Fibroblast of skin of back (primary cell): ENCODE data around the gene MORN3. TPM values are rescaled to one million over a fixed set of nuclear protein-coding genes. Genes with fewer than 3 reads are reported as not detected.
"Not testable (repeated sequence)": the region's sequence is repeated elsewhere in the genome, so short reads cannot be mapped to it uniquely, and the experiment has no call there.

Experiments used
- DNase-seq: peaks from one replicate; pipeline ENCODE4 v3.0.0-alpha.2; 2013
- polyA plus RNA-seq, 2 experiments: library from polyadenylated mRNA; unstranded; fragments of 120-200 nt; gene quantifications; one replicate each; pipeline ENCODE4 v1.2.1, GENCODE V29; 2013; ENCODE audit not compliant: insufficient read length in 2 of 2

MORN3 gene, protein sequence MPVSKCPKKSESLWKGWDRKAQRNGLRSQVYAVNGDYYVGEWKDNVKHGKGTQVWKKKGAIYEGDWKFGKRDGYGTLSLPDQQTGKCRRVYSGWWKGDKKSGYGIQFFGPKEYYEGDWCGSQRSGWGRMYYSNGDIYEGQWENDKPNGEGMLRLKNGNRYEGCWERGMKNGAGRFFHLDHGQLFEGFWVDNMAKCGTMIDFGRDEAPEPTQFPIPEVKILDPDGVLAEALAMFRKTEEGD
- 0.32 TPM for polyA plus RNA-seq (2013, experiment 1 of 2; ENCODE audit: insufficient read length)
- polyA plus RNA-seq (2013, experiment 2 of 2; ENCODE audit: insufficient read length): 0.19 TPM

GRCh38 chr12:121669521-121669900 lies at the start of gene MORN3:
Gene MORN3 (minus strand): TSS chr12:121669654. CDS start chr12:121669483, 171 bp downstream.
- DNase-seq: no peak

GRCh38 chr12:121718653-121719239 lies 49.3 kb upstream of the MORN3 start:
- DNase-seq: no peak

DNA sequence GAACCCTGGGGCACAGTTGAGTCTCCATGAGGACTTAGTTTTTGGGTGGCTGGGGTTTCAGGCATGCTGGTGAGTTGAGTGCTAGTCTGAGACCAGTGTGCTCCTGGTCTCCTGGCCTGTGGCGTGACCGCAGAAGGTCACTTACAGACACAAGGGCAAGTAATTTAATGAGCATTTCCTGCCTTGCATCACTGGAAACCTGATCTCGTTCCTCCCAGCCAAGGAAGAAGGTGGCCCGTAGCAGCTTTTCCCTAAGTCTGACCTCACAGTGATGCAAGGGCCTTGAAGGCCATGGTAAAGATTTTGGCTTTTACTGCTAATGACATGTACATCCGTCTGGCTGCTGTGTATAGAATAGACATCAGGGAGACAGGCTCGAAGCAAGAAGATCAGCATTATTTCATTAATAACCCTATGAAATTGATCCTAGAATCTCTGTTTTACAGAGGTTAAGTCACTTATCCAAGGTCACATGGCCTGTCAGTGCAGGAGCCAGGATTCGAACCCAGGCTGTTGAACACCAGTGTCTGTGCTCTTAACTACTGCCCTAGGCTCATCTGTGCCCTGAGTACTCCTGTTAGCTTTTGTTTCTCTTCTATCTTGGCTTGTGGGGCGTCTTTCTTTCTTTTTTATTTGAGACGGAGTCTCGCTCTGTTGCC lies 47.7 kb upstream of the MORN3 start:
- DNase-seq: peak; percentile 72

DNA sequence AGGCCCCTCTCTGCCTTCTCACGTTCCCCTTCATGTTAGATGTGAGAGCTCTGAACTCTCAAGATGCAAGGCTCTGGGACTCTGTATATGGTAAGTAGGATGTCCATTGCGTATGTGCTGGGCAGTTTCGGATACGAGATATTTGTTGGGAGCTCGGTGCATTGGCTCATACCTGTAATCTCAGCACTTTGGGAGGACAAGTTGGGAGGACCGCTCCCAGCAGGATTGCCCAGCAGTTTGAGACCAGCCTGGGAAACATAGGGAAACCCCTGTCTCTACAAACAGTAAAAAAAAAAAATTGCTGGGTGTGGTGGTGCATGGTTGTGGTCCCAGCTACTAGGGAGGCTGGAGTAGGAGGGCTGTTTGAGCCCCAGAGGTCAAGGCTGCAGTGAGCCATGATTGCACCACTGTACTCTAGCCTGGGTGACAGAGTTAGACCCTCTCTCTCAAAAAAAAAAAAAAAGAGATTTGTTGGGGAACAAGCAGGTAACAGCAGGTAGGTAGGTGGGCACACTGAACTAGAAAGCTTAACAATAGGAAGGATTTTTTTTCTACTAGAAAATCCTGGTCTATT lies 46.5 kb upstream of the MORN3 start:
- DNase-seq: no peak

DNA sequence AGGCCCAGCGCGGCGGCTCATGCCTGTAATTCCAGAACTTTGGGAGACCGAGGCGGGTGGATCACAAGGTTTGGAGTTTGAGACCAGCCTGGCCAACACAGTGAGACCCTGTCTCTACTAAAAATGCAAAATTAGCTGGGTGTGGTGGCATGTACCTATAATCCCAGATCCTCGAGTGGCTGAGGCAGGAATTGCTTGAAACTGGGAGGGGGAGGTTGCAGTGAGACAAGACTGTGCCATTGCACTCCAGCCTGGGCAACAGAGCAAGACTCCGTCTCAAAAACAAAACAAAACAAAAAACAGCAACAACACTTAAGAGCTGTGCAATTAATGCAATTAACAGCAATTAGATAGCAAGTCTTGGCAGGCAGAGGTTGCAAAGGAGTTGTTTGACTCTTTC lies 45.6 kb upstream of the MORN3 start:
- DNase-seq: not testable (repeated sequence)

DNA sequence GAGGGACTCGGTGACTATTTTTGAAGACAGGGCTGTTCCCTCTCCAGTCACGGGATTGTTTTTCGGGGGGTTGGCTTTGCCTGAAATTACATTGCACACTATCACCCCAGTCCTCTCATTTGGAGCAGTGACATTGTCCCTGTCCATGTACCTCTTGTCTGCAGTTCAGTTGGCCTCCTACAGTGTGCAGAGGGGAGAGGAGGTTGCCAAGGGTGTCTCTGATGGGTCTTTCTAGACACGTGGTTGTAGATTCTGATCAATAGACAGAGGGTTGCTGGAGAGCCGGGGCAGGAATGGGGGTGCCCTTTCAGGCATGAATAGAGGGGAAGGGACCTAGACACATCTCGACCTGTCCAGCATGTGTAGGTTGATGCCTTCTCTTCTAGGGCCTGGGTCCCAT lies 44.3 kb upstream of the MORN3 start:
- no peak for DNase-seq

- DNase-seq: no peak
Measured at GRCh38 chr12:121713257-121713777, 43.9 kb upstream of the MORN3 start.

DNA sequence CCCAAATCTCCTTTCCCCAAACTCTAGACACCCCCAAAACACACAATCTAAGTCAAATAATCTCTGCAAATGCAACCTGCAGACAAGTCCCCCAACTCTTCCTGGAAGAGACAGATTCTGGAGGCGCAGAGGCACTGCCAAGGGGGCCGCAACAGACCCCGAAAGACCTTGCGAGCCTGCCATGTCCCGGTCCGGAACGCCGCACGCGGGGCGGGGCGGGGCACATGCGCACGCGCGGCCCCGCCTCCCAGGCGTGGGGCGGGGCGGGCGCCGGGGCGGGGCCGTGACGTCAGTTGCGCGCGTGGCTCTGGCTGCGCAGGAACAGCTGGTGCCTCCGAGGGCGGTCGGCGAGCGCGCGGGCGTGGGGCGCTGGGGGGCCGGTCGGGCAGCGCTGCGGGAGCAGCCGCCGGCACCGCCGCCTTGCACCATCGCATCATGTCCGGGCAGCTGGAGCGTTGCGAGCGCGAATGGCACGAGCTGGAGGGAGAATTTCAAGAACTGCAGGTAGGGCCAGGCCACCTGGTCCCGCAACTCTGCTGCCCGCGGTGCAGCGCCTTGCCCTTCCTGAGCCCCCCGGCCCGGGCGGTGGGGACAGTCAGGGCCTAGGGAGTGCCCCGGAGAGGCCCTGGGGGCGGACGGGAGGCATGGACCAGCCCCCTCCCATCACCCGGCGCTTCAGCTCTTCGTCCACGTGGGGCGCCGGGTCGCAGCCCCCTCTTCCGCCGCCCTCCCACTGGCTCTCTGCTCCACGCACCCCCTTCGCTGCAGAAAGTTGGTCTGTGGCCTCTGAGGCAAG lies 43.2 kb upstream of the MORN3 start, which contains the start of gene TMEM120B:
TSS of gene TMEM120B (plus strand) at position 292 of the 796 bp plus-strand sequence. CDS start at position 436, 144 bp downstream.
- peak; percentile 72 for DNase-seq

DNA sequence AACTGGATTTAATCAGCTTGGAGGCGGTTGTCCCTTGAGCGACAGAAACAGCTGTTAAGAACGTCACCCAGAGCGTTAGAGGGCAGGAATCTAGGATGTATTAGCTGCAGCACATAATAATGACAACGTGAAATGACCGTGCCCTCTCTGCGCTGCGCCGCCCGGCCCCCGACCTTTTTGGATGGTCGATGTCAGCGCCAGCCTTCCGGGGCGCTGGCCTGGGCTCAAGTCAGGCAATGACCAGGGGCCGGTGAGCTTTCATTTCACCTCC lies 42.7 kb upstream of the MORN3 start:
- DNase-seq: peak; percentile 38

DNA sequence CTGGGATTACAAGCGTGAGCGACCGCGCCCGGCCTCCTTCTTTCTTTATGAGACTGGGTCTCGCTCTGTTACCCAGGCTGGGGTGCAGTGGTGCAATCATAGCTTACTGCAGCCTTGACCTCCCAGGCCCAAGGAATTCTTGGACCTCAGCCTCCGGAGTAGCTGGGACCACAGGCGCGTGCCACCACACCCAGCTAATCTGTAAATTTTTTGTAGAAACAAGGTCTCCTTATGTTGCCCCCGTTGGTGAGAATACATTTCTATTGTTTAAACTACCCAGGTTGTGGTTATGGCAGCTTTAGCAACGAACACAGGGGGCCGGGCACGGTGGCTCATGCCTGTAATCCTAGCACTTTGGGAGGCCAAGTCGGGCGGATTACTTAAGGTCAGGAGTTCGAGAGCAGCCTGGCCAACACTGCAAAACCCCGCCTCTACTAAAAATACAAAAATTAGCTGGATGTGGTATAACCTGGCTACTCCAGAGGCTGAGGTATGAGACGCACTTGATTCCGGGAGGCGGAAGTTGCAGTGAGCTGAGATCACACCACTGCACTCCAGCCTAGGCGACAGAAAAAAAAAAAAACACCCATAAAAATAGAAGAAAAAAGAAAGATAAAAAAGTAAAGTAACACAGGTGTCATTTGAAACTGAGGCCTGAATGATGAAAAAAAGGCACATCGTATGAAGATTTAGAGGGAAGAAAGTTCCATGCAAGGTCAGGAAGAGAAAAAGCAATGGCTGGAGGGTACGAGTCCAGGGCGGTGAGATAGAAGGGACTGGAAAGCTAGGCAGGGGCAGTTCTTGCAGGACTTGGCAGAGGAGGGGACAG lies 42.1 kb upstream of the MORN3 start:
- no peak for DNase-seq

GRCh38 chr12:121709478-121709961 lies 40.1 kb upstream of the MORN3 start:
- DNase-seq: peak; percentile 70

DNA sequence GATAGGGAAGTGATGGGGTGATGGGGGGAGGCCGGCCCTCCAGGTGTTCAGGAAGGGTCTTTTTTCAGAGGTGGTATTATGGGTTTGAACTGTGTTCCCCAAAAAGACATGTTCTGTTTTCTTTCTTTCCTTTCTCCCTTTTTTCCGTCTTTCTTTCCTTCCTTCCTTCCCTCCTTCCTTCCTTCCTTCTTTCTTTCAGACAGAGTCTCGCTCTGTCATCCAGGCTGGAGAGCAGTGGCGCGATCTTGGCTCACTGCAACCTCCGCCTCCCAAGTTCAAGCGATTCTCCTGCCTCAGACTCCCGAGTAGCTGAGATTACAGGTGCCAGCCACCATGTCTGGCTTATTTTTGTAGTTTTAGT lies 39.6 kb upstream of the MORN3 start:
- not testable (repeated sequence) for DNase-seq

DNA sequence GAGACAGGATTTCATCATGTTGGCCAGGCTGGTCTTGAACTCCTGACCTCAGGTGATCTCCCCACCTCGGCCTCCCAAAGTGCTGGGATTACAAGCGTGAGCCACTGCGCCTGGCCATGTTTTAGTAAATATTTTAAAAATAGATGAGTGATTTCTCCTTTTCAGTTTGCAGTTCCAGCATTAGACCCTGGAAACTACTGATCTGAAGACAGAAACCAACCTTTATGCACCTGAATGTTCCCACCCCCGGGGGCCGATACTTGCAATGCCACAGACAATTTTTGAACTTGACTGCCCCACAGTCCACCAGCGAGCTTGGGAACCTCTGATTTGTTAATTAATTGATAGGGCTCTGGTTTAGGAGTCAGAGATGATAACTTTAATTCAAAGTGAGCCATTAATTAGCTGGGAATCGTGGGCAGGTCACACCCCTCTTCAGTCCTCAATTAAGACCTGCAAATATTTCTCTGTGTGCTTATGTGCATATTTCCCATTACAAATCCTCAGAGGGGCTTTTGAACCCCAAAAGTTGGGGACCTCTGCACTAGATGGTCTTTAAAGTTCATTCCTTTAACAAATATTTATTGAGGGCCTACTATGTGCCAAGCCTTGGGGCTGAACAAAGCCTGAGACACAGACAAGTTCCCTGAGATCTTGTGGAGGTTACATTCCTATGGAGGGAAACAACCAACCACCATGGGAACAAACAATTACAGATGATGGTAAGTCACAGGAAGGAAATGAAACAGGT lies 39.0 kb upstream of the MORN3 start:
- no peak for DNase-seq

DNA sequence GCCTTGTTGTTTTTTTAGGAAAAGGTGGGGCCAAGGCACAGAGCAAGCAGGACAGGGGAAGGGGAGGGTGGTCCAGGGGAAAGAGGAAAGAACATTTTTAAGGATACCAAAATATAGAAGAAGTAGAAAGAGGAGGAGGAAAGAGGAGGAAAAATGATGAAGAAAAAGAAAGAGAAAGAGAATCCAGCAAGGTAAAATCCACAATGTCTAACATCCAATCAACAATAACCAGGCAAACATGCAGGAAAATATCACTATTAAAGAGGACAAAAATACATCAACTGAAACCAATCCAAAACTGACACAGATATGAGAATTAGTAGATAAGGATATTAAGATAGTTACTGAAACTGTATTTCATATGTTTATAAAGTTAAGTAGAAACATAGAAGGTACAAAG lies 36.1 kb upstream of the MORN3 start:
- DNase-seq: no peak

- no peak for DNase-seq
Measured at GRCh38 chr12:121702944-121703343, 33.5 kb upstream of the MORN3 start.

DNA sequence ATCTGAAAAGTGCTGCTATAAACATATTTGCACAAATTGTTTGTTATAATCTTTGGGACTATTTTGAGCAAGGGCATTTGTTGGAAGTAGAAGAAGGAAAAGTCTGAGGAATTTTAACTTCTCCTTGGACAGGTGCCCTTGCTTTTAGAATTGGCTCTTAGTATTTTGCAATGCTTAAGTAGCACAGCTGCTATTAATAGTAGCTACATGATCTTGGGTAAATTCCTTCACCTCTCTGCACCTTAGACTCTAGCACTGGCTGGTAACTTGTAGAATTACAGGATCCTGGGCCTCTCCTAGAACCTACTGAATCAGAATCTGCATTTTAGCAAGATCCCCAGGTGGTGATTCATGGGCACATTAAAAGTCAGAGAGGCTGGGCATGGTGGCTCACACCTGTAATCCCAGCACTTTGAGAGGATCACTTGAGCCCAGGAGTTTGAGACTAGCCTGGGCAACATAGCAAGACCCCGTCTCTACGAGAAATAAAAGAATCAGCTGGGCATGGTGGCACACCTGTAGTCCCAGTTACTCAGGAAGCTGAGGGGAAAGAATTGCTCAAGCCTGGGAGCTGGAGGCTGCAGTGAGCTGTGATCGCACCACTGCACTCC lies 32.3 kb upstream of the MORN3 start:
- DNase-seq: no peak

DNA sequence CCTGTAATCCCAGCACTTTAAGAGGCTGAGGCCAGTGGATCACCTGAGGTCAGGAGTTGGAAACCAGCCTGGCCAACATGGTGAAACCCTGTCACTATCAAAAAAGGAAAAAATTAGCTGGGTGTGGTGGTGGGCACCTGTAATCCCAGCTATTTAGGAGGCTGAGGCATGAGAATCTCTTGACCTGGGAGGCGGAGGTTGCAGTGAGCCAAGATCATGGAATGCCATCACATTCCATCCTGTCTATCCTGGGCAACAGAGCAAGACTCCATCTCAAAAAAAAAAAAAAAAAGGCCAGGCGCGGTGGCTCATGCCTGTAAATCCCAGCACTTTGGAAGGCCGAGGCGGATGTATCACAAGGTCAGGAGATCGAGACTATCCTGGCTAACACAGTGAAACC lies 28.4 kb upstream of the MORN3 start:
- not testable (repeated sequence) for DNase-seq

- peak; percentile 51 for DNase-seq
Measured at GRCh38 chr12:121697093-121697698, 27.7 kb upstream of the MORN3 start.

DNA sequence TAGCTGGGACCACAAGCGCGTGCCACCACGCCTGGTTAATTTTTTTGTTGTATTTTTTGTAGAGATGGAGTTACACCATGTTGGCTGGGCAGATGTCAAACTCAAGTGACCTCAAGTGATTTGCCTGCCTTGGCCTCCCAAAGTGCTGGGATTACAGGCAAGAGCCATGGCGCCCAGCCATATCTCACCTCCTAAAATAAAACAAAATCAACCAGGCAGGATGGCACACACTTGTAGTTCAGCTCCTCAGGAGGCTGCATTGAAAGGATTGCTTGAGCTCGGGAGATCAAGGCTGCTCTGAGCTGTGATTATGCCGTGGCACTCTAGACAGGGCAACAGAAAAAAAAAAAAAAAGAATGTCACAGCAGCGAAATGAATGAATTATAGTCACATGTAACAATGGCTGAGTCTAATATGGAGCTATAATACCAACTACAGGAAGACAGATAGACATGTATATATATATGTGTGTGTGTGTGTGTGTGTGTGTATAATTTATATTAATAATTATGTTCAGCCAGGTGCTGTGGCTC lies 23.8 kb upstream of the MORN3 start:
- DNase-seq: no peak

DNA sequence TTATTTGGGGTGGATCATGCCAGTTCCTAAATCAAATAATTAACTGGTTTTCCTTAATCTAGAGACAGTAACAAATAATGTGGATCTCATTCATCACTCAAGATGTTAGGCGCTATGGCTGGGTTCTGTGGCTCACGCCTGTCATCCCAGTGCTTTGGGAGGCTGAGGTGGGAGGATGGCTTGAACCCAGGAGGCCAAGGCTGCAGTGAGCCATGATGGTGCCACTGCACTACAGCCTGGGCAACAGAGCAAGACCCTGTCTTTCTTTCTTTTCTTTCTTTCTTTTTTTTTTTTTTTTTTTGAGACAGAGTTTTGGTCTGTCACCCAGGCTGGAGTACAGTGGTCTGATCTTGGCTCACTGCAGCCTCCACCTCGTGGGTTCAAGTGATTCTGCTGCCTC lies 23.3 kb upstream of the MORN3 start:
- not testable (repeated sequence) for DNase-seq
